Dedifferentiated amniotic fluid mesenchymal stem cell (primary cell): ENCODE measurements around the gene DCST2.

Experiments used
- DNase-seq: peaks from one replicate; pipeline ENCODE4 v3.0.0-alpha.2; 2016; ENCODE audit errors: extremely low spot score

DCST2 gene

GRCh38 chr1:155033524-155033923, at the start of gene DCST2, which contains the start of gene DCST1:
Gene DCST2, minus strand, starts transcription at chr1:155033781. Its CDS starts 80 bp downstream, at chr1:155033701.
Gene DCST1, plus strand, starts transcription at chr1:155033824. Its CDS starts 213 bp downstream, at chr1:155034037.
- no peak for DNase-seq

- no peak for DNase-seq
These were observed 49.5 kb upstream of the DCST2 start for GRCh38 chr1:155083052-155083541.

- no peak for DNase-seq
These were observed 48.9 kb upstream of the DCST2 start for GRCh38 chr1:155082301-155083051.

GRCh38 chr1:155081472-155082300, 48.1 kb upstream of the DCST2 start:
- DNase-seq: no peak

GRCh38 chr1:155080312-155081228, 47.0 kb upstream of the DCST2 start:
- DNase-seq: no peak

GRCh38 chr1:155079487-155080311, 46.1 kb upstream of the DCST2 start:
- DNase-seq: no peak

- no peak for DNase-seq
These were observed 45.6 kb upstream of the DCST2 start for GRCh38 chr1:155079210-155079486.

- peak; percentile 17 for DNase-seq
These were observed 45.1 kb upstream of the DCST2 start, which contains the start of gene EFNA3 for GRCh38 chr1:155078469-155079209. Gene EFNA3, plus strand, starts transcription at chr1:155078837. Its CDS starts 105 bp downstream, at chr1:155078942.

- no peak for DNase-seq
These were observed 44.3 kb upstream of the DCST2 start for GRCh38 chr1:155077758-155078445.

GRCh38 chr1:155077346-155077745, 43.8 kb upstream of the DCST2 start:
- DNase-seq: no peak

- DNase-seq: no peak
These were observed 42.8 kb upstream of the DCST2 start for GRCh38 chr1:155076371-155076770.

- no peak for DNase-seq
These were observed 42.0 kb upstream of the DCST2 start for GRCh38 chr1:155075535-155075934.

- no peak for DNase-seq
These were observed 40.0 kb upstream of the DCST2 start for GRCh38 chr1:155073377-155074242.

- no peak for DNase-seq
These were observed 39.1 kb upstream of the DCST2 start for GRCh38 chr1:155072531-155073289.

- no peak for DNase-seq
These were observed 38.1 kb upstream of the DCST2 start for GRCh38 chr1:155071701-155072100.

GRCh38 chr1:155070721-155071569, 37.4 kb upstream of the DCST2 start:
- no peak for DNase-seq

GRCh38 chr1:155070158-155070621, 36.6 kb upstream of the DCST2 start:
- DNase-seq: no peak
